K562 (cell line): ENCODE results near the gene GNAI3. TPM values are rescaled to one million over a fixed set of nuclear protein-coding genes. Genes with fewer than 3 reads are reported as not detected.

Experiments
- ATAC-seq: fragments of 200-7000 bp; cut with Tn5 transposase; 3 replicates; pipeline ENCODE4 v1.9.1; 2020; ENCODE audit warnings: moderate library complexity
- BruUV-seq: library from RNA; stranded (reverse); fragments of 400-500 nt; replicated peaks from 2 replicates; lab custom pipeline; 2021; lab: Mats Ljungman, UMichigan
- CTCF ChIA-PET: fragments of 300-600 bp; formaldehyde crosslinking; extraction: SDS; loops from one replicate; lab custom pipeline; 2021; ENCODE audit warnings: low intra/inter-chr PET ratio; lab: Yijun Ruan, JAX
- POLR2A ChIA-PET: fragments of 300-600, 350-650 bp; sonication (Branson Sonifier 250); formaldehyde crosslinking; extraction: SDS; loops from one replicate; lab custom pipeline; 2021; ENCODE audit warnings: antibody characterized with exemption, inconsistent platforms; lab: Yijun Ruan, JAX
- DNase-seq, 4 experiments: peaks; one replicate each; pipeline versions ENCODE4 v3.0.0 to v3.0.0-alpha.2; 2011 to 2018; ENCODE audit warnings: low spot score in 3 of 4, mixed read lengths in 3 of 4; ENCODE audit errors: extremely low read depth in 1 of 4
- FAIRE-seq: peaks from 2 replicates; lab custom pipeline; 2011; peaks lifted over from hg19 to GRCh38; lab: Jason Lieb, UNC
- H2AFZ ChIP-seq: 2 replicates; pipeline ENCODE4 v1.6.0; 2011; ENCODE audit warnings: low read depth, low read length, control low read depth, inconsistent platforms
- H3K27ac ChIP-seq: fragments of 200-600 bp; 3 replicates; pipeline ENCODE4 v1.8.0; 2011; ENCODE audit warnings: low read depth, mild to moderate bottlenecking, control low read depth, inconsistent platforms, low read length, moderate library complexity, mixed read lengths; ENCODE audit errors: extremely low read depth
- H3K27me3 ChIP-seq, 2 experiments: fragments of 300-600 bp in 1 of 2; 2 replicates in 1 of 2; 3 replicates in 1 of 2; pipeline versions ENCODE4 v1.6.0 to v1.8.0; 2011; ENCODE audit warnings: inconsistent platforms in 2 of 2, low read length in 2 of 2, mild to moderate bottlenecking in 1 of 2, mixed read lengths in 1 of 2, moderate library complexity in 1 of 2; ENCODE audit not compliant: control insufficient read depth in 2 of 2, insufficient read depth in 2 of 2
- H3K36me3 ChIP-seq: fragments of 300-600 bp; 3 replicates; pipeline ENCODE4 v1.8.0; 2011; ENCODE audit warnings: mild to moderate bottlenecking, low read length, inconsistent platforms; ENCODE audit not compliant: control insufficient read depth, insufficient read depth
- H3K4me1 ChIP-seq, 2 experiments: fragments of 200-600 bp in 1 of 2; replicated peaks in 1 of 2; 2 replicates in 1 of 2; 3 replicates in 1 of 2; pipeline versions ENCODE4 v1.5.1 to v1.8.0; 2011; ENCODE audit warnings: inconsistent platforms in 2 of 2, low read length in 2 of 2, mild to moderate bottlenecking in 1 of 2, mixed read lengths in 1 of 2, moderate library complexity in 1 of 2; ENCODE audit not compliant: control insufficient read depth in 2 of 2, insufficient read depth in 2 of 2
- H3K4me2 ChIP-seq: 2 replicates; pipeline ENCODE4 v1.6.1; 2011; ENCODE audit warnings: low read length, control low read depth, inconsistent platforms, mixed read lengths; ENCODE audit not compliant: insufficient read depth
- H3K4me3 ChIP-seq: fragments of 200-600 bp; sonication (generic), shearing (Covaris generic); 2 replicates; pipeline ENCODE4 v1.5.1; 2016; ENCODE audit warnings: control low read depth, inconsistent platforms
- H3K79me2 ChIP-seq: fragments of 200-600 bp; 3 replicates; pipeline ENCODE4 v1.8.0; 2011; ENCODE audit warnings: low read length, inconsistent platforms; ENCODE audit not compliant: control insufficient read depth, insufficient read depth
- H3K9ac ChIP-seq, 2 experiments: 2 replicates each; pipeline versions ENCODE4 v1.6.0 to v1.6.1; 2011; ENCODE audit warnings: low read depth in 2 of 2, low read length in 2 of 2, control low read depth in 1 of 2, inconsistent platforms in 1 of 2, mild to moderate bottlenecking in 1 of 2, mixed read lengths in 1 of 2; ENCODE audit not compliant: insufficient read depth in 1 of 2
- H3K9me1 ChIP-seq: one replicate; pipeline ENCODE4 v1.6.0; 2011; ENCODE audit warnings: inconsistent platforms, mild to moderate bottlenecking, low read length, moderate library complexity; ENCODE audit not compliant: control insufficient read depth, insufficient read depth
- H3K9me3 ChIP-seq: replicated peaks from 2 replicates; pipeline ENCODE4 v1.5.1; 2011; ENCODE audit warnings: low read depth, low read length, inconsistent platforms; ENCODE audit not compliant: control insufficient read depth, insufficient read depth
- H4K20me1 ChIP-seq: replicated peaks from 2 replicates; pipeline ENCODE4 v1.6.1; 2011; ENCODE audit warnings: low read length, inconsistent platforms, mixed read lengths; ENCODE audit not compliant: control insufficient read depth, insufficient read depth
- KAT2B ChIP-seq: IDR thresholded peaks from one replicate; pipeline ENCODE4 v1.6.1; 2012; ENCODE audit warnings: low read depth, mild to moderate bottlenecking, control low read depth, inconsistent platforms, low read length, moderate library complexity
- RBFOX2 ChIP-seq: fragments of 200-400 bp; formaldehyde crosslinking; IDR thresholded peaks from 2 replicates; pipeline ENCODE4 v1.6.1; 2017; ENCODE audit warnings: low read depth, mild to moderate bottlenecking, low read length, moderate library complexity
- ZC3H8 ChIP-seq: fragments of 450-650 bp; IDR thresholded peaks from 2 replicates; pipeline ENCODE4 v1.6.1; 2017
- WGBS: fragments of 100-300 bp; shearing (Covaris generic); methylation state at CpG from one replicate; pipeline ENCODE4 v1.1.6; 2016; ENCODE audit warnings: low coverage, mixed read lengths; ENCODE audit not compliant: insufficient coverage; ENCODE audit errors: missing lambda C conversion rate; 5-methylcytosine and 5-hydroxymethylcytosine counted together
- in situ Hi-C: fragments of 300-500 bp; cut with MboI; formaldehyde crosslinking; loops from 4 replicates; pipeline ENCODE4 v1.15.0; 2018; ENCODE audit warnings: inconsistent platforms, mixed read lengths
- intact Hi-C: fragments of 100-400 bp; cut with micrococcal nuclease; formaldehyde crosslinking; loops from 2 replicates; pipeline ENCODE4 v1.14.2; 2022
- polyA plus RNA-seq, 8 experiments: library from polyadenylated mRNA; depleted of rRNA in 4 of 8; stranded (reverse) in 5 of 8; unstranded in 3 of 8; fragments of >200 nt; fragmentation: Nextera tagmentation in 2 of 8; fragmentation: Illumina TruSeq in 1 of 8; extraction: Ambion mirVana in 2 of 8; extraction: Trizol in 1 of 8; gene quantifications; 2 replicates each; pipeline versions ENCODE4 v1.2.1 to v1.2.3, GENCODE V29; 2011 to 2014; ENCODE audit warnings: inconsistent platforms in 1 of 8, missing spikeins in 1 of 8
- total RNA-seq, 7 experiments: library from RNA; depleted of rRNA in 6 of 7; stranded (reverse); fragments of >200 nt in 6 of 7; fragmentation: Illumina TruSeq in 2 of 7; extraction: Trizol in 2 of 7; gene quantifications; 2 replicates each; pipeline versions ENCODE4 v1.2.1 to v1.2.3, GENCODE V29; 2011 to 2021; ENCODE audit warnings: low replicate concordance in 1 of 7

The GNAI3 gene
- total and polyA plus RNA-seq, 9 of the 15 experiments (the other 6 are each of a cell fraction or from before 2014, with no cell fraction given), result 6.3 to 13.2 (median 8.9) TPM

- in situ Hi-C loops (no loop called here), intact Hi-C loops (no loop called here)
- POLR2A ChIA-PET, result interaction anchor here (0.7 to 1.4 kb wide), 4 partner anchors 9 to 1657 kb away, joined by 3 to 5 read pairs (median 4); partner anchors contain the start of gene GNAI3
- DNase-seq, result no peak
- no TSS peak for BruUV-seq
- peaks cover 4% of the 10 kb centered on the region for H4K20me1 ChIP-seq
- H3K4me2 ChIP-seq, result no peak overlapping the region
- H2AFZ ChIP-seq, result no peak overlapping the region
- no peak overlapping the region for H3K9ac ChIP-seq
- peaks cover 15% of the 10 kb centered on the region for H3K79me2 ChIP-seq
- CTCF ChIA-PET, result no interaction called here
- H3K4me1 ChIP-seq, result peaks cover 5 to 61% of the 10 kb centered on the region in 2 experiments; a peak in 4 of 5 replicates
- H3K27me3 ChIP-seq, result no peaks in the 10 kb centered on the region
- WGBS, result 91% methylated on average over 23 of the region's 23 CpGs
- no peak overlapping the region for H3K4me3 ChIP-seq
- ATAC-seq, result no peak
- H3K36me3 ChIP-seq, result peaks cover 63% of the 10 kb centered on the region; the same call in 2 of the 3 replicates
- H3K9me3 ChIP-seq, result no peaks in the 10 kb centered on the region
- TF ChIP-seq RBFOX2 (peak; percentile 6; the same call in 1 of the 2 replicates), KAT2B (no peak), ZC3H8 (no peak)
- FAIRE-seq, result no peak
- peaks cover 5% of the 10 kb centered on the region for H3K9me1 ChIP-seq
- no peak overlapping the region for H3K27ac ChIP-seq
Observed at GRCh38 chr1:109627692-109628399, 79.4 kb downstream of the GNAI3 start.
